NCI-H1436 (cell line): ENCODE measurements around the gene SENP3.

Experiments used
- DNase-seq: peaks from one replicate; lab custom pipeline; 2025; lab: John Stamatoyannopoulos, UW

SENP3 gene

GRCh38 chr17:7556627-7557026, 5.1 kb upstream of the SENP3 start:
- no peak for DNase-seq

GRCh38 chr17:7557147-7557764, 4.5 kb upstream of the SENP3 start:
- DNase-seq, result no peak

- DNase-seq, result peak; percentile 29
Measured at GRCh38 chr17:7557775-7558543, 3.8 kb upstream of the SENP3 start.

GRCh38 chr17:7558544-7559319, 3.0 kb upstream of the SENP3 start, which contains the start of gene TNFSF13:
TNFSF13 (plus strand) TSS chr17:7558750; CDS start chr17:7559040, 290 bp downstream.
- no peak for DNase-seq

- no peak for DNase-seq
Measured at GRCh38 chr17:7559320-7560171, 2.2 kb upstream of the SENP3 start.

- no peak for DNase-seq
Measured at GRCh38 chr17:7560172-7561027, 1.3 kb upstream of the SENP3 start.

GRCh38 chr17:7561028-7561575, 617 bp upstream of the SENP3 start:
- DNase-seq, result peak; percentile 79

GRCh38 chr17:7562208-7562605, 488 bp downstream of the SENP3 start:
- no peak for DNase-seq

- DNase-seq, result no peak
Measured at GRCh38 chr17:7563115-7563869, 1.6 kb downstream of the SENP3 start.

GRCh38 chr17:7569571-7569970, 7.9 kb downstream of the SENP3 start:
- DNase-seq, result no peak

- DNase-seq, result no peak
Measured at GRCh38 chr17:7570351-7570750, 8.6 kb downstream of the SENP3 start.

- DNase-seq, result no peak
Measured at GRCh38 chr17:7572338-7572587, 10.5 kb downstream of the SENP3 start.

- DNase-seq, result peak; percentile 98
Measured at GRCh38 chr17:7572588-7573323, 11.0 kb downstream of the SENP3 start.

GRCh38 chr17:7573324-7574080, 11.8 kb downstream of the SENP3 start:
- peak; percentile 83 for DNase-seq

GRCh38 chr17:7574176-7574953, 12.6 kb downstream of the SENP3 start:
- DNase-seq, result no peak

GRCh38 chr17:7575481-7575883, 13.8 kb downstream of the SENP3 start:
- no peak for DNase-seq

GRCh38 chr17:7575959-7576358, 14.2 kb downstream of the SENP3 start:
- no peak for DNase-seq

GRCh38 chr17:7576432-7576937, 14.8 kb downstream of the SENP3 start:
- DNase-seq, result no peak
